Stimulated activated CD8-positive, alpha-beta memory T cell treated with anti-CD3 and anti-CD28 coated beads, Interleukin-15, amount 100 ng/mL, for 4 hours (primary cell): ENCODE data around the gene RALA.
"Not testable (repeated sequence)": the region's sequence is repeated elsewhere in the genome, so short reads cannot be mapped to it uniquely, and the experiment has no call there.

ENCODE experiments used
- DNase-seq, 2 donors: peaks; one replicate each; pipeline ENCODE4 v3.0.0-alpha.2; 2020; ENCODE audit warnings: low read depth in 2 of 2

Gene RALA

DNA sequence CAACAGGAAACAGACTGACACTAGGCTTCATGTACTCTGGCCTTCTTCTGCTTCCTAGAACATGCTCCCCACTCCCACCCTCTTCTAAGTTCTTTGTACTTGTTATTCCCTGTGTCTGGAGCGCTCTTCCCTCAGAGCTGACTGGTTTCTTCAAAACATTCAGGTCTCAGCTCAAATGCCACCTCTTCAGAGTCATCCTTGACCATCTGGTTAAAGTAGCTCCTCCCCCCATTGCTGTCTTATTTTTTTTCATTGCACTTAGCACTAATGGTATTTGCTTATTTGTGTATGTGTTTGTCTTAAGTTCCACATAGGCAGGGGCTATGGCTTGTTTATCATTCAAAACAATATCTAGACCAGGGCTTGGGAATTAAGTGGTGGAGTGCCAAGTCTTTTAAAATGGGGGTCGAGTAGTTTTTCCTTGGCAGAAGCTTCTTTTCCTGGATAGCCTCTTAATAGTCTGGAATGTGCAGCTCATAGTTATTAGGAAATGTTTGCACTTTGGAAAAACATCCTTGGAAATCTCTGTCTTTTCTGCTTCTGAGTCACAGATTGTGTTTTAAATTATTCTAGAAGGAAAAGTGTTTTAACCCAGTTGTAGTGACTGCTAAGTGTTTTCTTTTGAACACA lies 60.0 kb downstream of the RALA start:
- no peak for DNase-seq

DNA sequence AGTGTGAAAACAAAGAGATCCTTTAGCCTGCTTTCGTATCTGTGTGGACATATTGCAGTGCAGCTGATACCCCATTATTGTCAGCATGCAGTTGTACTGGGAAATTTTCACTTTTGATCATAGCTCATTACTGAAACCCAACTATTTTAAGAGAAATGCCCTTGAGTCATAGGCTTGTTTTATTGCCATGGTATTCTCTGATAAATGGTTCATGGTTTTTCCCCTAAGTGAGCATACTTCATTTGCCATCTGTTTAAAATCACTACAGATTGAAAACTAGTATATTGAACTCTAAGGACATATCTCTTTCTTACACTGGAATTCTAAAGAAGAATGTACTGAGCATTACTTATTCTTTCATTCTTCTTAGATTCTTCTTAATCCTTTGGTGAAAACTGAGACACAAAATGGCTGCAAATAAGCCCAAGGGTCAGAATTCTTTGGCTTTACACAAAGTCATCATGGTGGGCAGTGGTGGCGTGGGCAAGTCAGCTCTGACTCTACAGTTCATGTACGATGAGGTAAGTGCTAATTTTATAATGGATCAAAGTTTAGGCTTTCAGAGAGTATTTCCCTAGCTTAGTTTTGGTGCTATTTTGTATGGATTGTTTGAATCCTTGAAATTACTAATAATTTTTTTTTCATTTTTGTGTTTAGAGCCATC lies 63.0 kb downstream of the RALA start:
- no peak for DNase-seq

DNA sequence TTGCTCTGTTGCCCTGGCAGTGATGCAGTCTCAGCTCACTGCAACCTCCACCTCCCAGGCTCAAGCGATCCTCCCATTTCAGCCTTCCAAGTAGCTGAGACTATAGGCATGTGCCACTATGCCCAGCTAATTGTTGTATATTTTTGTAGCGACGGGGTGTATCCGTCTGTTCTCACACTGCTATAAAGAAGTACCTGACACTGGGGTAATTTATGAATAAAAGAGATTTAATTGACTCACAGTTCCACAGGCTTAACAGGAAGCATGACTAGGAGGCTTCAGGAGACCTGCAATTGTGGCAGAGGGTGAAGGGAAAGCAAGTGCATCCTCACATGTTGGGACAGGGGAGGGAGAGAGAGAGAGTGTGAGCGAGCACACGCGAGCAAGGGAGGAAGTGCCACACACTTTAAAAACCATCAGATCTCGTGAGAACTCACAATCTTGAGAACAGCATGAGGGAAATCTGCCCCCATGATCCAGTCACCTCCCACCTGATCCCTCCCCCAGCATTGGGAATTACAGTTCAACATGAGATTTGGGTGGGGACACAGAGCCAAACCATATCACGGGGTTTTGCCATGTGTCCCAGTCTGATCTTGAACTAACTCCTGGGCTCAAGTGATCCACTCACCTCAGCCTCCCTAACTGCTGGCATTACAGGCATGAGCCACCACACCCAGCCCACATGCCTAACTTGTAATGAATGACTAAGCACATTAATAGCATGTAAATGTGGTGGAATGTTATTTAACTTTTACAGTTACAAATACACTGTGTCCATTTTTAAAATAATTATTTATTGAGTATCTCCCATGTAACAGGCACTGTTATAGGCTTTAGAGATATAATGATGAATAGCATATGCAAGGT lies 65.5 kb downstream of the RALA start:
- no peak for DNase-seq

DNA sequence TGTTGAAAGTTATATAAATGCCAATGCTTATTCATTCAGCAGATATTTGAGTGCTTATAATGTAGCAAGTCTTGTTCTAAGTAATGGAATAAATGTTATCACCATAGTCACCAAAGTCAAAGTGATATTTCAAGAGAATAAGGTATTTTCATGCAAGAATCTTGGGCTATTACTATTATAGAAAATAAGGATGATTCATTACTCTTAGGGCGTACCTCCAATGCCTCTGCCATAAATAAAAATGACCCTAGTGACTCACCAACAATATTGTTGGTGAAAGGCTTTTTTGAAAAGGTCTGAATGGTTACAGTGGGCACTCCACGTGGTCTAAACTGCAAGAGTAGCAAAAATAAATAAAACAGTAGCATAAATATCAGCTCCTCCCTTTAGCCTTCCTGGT lies 68.4 kb downstream of the RALA start:
- DNase-seq, result no peak

DNA sequence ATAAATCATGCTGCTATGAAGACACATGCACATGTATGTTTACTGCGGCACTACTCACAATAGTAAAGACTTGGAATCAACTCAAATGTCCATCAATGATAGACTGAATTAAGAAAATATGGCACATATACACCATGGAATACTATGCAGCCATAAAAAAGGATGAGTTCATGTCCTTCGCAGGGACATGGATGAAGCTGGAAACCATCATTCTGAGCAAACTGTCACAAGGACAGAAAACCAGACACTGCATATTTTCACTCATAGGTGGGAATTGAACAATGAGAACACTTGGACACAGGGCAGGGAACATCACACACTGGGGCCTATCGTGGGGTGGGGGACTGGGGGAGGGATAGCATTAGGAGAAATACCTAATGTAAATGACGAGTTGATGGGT lies 69.7 kb downstream of the RALA start:
- not testable (repeated sequence) for DNase-seq

DNA sequence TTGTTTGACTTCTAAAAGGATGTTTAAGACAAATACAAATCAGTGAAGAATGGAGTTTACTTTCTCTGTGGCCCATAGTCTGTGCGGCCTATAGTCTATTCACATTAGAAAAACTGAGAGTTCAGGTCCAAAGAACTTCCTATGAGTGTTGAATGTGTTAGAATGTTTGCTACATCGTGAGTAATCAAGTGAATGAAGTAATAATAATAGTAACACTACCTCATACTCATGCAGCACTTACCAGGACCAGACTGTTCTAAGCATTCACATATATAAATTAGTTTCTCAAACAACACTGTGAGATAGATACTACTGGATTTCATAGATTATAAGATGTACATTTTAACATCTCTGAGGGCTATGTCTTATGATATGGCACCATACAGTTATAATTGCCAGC lies 70.4 kb downstream of the RALA start:
- no peak for DNase-seq

DNA sequence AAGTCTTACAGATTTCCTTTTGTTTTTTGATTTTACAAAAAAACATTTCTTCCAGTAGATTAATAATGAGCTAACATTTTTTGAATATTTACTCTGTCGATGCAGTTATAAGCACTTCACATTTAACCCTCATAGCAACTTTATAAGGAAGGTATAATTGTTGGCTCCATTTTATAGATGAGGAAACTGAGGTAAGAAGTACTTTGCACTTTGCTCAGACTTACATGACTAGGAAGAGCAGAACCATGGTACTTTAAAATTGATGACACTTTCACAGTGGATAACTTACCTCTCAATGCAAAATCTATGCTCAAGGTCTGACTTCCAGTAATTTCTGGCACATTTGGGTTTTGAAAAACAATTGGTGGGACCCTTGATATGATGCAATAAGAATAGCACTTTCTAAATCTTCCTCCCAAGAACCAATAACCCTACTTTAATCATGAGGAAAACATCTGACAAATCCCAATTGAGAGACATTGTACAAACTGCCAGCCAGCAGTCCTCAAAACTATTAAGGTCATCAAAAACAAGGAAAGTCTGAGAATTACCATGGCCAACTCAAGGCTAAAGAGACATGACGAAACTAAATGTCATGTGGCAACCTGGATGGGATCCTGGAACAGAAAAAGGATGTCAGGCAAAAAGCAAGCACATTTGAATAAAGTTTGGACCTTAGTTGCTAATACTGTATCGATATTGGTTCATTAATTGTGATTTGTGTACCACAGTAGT lies 72.6 kb downstream of the RALA start:
- no peak for DNase-seq

DNA sequence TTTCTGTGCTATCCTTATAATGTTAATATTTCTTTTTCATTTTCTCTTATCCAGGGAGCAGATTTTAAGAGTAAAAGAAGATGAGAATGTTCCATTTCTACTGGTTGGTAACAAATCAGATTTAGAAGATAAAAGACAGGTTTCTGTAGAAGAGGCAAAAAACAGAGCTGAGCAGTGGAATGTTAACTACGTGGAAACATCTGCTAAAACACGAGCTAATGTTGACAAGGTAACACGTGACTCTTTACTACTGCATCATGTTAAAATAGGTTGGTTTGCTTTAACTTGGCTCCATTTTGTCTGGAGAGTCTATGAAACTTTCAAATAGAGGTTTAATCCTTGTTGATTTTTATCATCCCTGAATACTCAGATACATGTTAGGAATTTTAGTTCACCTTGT lies 73.3 kb downstream of the RALA start:
- DNase-seq, result no peak

DNA sequence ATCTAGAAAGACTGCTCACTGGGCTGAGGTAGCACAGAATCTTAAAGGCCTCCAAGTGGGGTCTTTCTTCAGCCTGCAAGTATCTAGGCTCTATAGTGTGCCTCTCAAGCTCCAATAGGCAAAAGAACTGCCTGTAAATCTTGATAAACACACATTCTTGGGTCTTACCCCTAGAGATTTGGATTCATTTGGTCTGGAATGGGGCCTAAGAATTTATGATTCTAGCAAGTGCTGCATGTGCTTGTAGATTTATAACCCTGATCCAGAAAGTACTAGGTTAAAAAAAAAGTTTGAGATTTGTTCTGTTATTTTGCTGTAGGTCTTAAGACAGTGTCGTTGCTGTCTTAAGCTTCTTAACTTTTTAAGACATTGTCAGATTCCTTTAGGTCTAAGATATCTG lies 74.1 kb downstream of the RALA start:
- no peak for DNase-seq

DNA sequence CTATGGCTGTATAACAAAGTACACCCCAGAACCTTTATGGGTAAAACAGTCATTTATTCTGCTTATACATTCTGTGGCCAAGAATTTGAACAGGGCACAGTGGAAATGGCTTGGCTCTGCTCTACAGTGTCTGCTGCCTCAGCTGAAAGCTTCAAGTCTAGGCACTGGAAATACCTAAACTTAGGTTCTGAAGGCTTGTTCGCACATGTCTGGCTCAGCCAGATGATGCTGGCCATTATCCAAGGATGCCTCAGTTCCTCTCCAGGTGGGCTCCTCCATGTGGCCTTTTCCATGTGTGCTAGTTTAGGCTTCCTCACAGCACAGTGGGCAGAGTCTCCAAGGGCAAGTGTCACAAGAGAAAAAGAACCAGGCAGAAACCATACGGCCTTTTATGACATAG lies 76.8 kb downstream of the RALA start:
- DNase-seq, result no peak

DNA sequence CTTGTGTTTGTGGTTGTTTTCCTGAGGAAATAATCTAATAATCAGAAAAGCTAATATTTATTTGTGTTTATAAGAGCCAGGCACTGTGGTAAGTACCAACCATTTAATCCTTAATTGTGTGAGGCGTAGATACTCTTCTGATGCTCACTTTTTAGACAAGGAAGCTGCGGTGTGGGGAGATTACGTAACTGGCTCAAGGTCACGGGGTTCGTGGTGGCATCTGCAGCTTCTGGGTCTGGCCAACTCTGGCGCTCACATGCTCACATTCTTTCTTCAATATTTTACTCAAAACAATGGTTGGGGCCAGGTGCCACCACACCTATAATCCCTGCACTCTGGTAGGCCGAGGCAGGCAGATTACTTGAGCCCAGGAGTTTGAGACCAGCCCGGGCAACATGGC lies 77.6 kb downstream of the RALA start:
- DNase-seq, result no peak

DNA sequence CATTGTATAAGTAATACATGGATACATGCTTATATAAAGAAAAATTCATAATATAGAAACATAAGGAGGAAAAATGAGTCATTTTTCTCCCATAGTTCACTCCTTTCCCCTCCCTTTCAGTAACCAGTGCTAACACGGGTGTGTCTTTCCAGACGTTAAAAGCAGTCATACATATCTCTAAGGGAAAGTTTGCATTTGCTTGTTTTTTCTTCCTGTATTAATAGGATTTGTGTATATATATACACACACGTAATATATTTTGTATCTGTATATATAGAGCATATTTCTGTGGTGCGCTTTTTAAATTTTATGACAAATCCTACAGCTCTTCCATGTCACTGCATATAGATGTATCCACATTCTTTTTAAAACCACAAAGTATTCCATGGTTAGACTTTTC lies 78.8 kb downstream of the RALA start:
- DNase-seq, result no peak

DNA sequence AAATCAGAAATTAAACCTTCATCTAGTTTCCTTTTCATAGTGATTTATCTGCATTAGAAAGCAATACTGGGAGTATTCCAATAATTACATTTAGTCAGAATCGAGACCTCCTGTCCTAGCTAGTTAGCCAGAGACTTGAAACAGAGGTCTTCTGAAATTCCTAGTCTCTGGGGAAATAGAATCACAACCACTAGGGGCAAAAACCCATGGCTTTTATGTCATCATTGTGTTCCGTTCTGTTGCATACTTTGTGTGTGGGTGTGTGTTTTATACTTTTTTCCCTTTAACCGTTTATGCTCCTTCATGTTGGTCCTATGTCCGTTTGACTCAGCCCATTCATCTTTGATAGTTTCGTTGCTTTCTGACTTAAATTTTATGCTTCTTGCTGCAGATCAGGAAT lies 79.8 kb downstream of the RALA start:
- no peak for DNase-seq

DNA sequence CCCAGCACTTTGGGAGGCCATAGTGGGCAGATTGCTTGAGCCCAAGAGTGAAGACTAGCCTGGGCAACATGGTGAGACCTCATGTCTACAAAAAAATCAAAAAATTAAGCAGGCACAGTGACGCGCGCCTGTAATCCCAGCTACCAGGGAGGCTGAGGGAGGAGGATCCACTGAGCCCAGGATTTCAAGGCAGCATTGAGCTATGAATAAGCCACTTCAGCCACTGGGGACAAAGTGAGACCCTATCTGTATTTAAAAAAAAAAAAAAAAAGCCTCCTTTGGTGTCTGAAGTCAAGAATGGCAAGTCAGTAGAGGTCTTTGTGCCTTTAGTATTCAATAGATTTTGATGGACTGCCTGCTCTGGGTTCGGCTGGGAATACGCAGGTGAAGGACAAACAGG lies 85.7 kb downstream of the RALA start:
- no peak for DNase-seq

DNA sequence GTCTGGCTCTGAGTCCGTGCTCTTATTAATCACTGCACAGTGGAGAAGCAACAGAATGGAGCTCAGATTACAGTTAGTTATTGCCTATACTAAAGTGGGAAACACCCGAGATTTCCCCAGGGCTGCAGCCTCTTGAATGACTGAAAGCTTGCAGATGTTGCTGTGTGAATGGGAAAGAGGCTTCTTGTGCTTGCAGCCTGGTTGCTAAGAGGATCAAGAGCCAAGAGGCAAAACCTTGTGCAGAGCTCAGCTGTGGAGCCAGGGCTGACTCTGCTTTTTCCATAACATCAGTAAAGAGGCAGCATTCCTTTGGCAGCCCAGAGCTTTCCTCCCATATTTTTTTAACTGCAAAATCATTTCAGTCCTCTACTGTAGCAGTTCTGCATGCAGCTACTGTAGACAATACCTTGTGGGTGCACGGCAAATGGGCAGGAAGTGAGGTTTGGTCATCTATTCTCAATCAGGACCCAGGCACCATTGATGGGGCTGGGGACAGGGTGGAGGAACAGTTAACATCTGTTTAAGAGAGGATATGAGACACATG lies 86.5 kb downstream of the RALA start:
- no peak for DNase-seq

DNA sequence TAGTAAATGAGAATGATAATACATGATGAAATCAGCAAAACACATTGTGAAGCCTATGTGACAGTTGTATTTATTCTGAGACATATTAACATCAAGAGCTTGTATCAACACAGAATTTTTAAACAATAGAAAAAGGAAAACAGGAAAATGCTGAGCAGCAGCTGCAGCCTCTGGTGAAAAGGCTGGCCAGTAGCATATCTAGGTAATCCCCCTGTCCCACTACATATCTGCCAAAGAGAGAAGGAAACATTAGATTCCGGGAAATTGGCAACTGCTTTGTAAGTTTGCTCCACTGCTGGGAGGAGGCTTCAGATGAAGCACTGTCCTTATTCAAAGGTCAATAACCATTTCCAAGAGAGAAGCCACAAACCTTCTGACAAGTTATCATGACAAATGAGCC lies 89.4 kb downstream of the RALA start:
- no peak for DNase-seq

DNA sequence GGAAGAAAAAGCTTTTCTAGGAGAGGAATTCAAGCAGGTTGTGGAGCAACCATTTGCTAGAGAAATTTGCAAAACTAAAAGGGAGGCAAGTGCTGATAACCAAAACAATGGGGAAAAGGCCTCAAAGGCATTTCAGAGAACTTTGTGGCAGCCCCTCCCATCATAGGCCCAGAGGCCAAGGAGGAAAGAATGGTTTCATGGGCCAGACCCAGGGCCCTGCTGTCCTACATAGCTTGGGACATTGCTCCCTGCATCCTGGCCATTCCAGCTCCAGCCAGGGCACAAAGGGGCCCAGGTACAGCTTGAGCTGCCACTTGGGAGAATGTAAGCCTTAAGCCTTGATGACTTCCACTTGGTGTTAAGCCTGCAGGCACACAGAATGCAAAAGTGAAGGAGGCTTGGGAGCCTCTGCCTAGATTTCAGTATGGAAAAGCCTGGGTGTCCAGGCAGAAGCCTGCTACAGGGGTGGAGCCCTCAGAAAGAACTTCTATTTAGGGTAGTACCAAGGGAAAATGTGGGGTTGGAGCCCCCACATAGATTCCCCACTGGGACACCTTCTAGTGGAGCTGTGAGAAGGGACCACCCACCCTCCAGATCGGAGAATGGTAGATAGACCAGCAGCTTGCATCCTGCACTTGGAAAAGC lies 91.2 kb downstream of the RALA start:
- no peak for DNase-seq

DNA sequence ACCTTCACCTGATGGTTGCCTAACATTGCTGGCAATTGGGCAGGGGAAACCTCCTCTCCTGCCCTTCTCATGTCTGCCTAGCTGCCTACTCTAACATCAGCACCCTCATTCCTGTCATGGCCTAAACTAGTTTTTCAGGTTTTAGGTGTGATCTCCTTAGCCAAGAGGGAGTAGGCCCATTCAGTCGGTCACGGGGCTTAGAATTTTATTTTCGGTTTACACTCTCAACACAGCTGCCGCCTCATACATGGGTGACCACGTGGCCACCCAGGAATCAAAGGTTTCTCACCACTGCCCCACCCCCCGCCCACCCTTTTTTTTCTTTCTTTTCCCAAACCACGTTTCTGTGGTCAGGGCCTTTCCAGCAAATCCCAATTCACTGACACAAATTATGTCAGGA lies 97.2 kb downstream of the RALA start:
- no peak for DNase-seq

DNA sequence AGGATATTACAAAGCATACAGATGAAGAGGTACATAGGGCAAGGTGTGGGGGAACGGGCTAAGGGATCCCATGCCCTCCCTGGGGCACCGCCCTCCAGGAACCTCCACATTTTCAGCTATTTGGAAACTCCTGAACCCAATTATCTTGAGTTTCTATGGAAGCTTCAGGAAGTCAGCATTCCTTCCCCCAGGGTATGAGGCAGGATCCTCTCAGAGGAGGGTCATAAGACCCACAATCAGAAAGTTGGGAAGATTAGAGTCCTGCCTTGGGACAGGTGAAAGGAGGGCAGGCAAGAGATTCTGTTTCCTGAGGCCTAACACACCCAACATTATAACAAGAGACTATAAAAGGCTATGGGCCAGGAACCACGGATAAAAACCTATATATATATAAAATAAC lies 98.0 kb downstream of the RALA start:
- no peak for DNase-seq

DNA sequence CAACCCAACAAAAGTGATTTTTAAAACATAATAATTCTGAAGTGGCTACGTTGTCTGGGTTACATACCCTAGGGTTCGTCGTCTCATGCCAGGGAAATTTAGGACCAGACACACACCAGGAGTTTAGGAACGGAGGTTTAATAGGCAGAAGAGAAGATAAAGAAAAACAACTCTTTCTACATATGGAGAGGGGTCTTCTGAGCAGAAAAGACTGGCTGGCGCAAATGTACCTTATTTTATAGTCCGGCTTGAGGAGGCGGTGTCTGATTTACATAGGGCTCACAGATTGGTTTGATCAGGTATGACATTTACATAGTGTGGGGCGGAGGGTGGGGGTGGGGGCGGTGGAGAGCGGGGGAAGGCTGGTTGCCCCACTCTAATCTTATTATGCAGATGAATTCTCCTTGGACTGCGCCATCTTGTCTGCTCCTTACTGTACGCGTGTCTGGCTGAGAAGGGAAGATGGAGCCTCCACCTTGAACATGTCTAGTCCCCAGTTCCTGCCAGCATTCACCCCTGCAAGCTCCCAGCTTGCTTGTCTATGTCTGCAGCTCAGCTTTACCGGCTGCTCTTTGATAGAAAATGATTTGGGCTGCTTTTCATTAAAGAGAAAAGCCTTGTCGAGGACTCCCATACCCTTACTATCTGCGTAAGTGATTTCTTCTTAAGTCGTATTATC lies 98.7 kb downstream of the RALA start:
- DNase-seq, result no peak
